WTC11 (cell line): ENCODE data around the gene AGAP1. TPM values are rescaled to one million over a fixed set of nuclear protein-coding genes. Genes with fewer than 3 reads are reported as not detected.

Experiments used
- ATAC-seq: fragments of 200-7000 bp; cut with Tn5 transposase; 2 replicates; pipeline ENCODE4 v1.10.0; 2021; ENCODE audit warnings: mild to moderate bottlenecking, moderate library complexity
- CTCF ChIA-PET: fragments of 300-600 bp; sonication (Branson Sonifier 250); formaldehyde crosslinking; loops from one replicate; lab custom pipeline; 2021; ENCODE audit warnings: antibody characterized with exemption; lab: Charles Lee
- POLR2A ChIA-PET: fragments of 350-600 bp; sonication (Branson Sonifier 250); formaldehyde crosslinking; loops from one replicate; lab custom pipeline; 2021; ENCODE audit warnings: antibody characterized with exemption; lab: Charles Lee
- DNase-seq: peaks from one replicate; pipeline ENCODE4 v3.0.0; 2021; ENCODE audit warnings: low spot score
- H3K27ac Mint-ChIP-seq: 2 replicates; pipeline ENCODE4 v1.8.0; 2021; ENCODE audit warnings: mixed read lengths
- H3K27me3 Mint-ChIP-seq: 2 replicates; pipeline ENCODE4 v1.8.0; 2021; ENCODE audit warnings: low read depth, mild to moderate bottlenecking, moderate library complexity, mixed read lengths
- H3K36me3 Mint-ChIP-seq: 2 replicates; pipeline ENCODE4 v1.8.0; 2021; ENCODE audit warnings: mixed read lengths
- H3K4me1 Mint-ChIP-seq: 2 replicates; pipeline ENCODE4 v1.8.0; 2022; ENCODE audit warnings: mixed read lengths
- H3K4me3 Mint-ChIP-seq: 2 replicates; pipeline ENCODE4 v1.8.0; 2021; ENCODE audit warnings: mild to moderate bottlenecking, moderate library complexity, mixed read lengths
- H3K9me3 Mint-ChIP-seq: 2 replicates; pipeline ENCODE4 v1.8.0; 2021; ENCODE audit warnings: mixed read lengths
- ESRRA ChIP-seq: sonication (generic); formaldehyde crosslinking; IDR thresholded peaks from 2 replicates; pipeline ENCODE4 v1.8.1; 2022; ENCODE audit warnings: mild to moderate bottlenecking, missing genetic modification reagents, borderline replicate concordance
- IRF2 ChIP-seq: sonication (generic); formaldehyde crosslinking; IDR thresholded peaks from 2 replicates; pipeline ENCODE4 v1.8.0; 2022; ENCODE audit warnings: low read depth, missing genetic modification reagents, borderline replicate concordance
- MAX ChIP-seq: sonication (generic); formaldehyde crosslinking; IDR thresholded peaks from 2 replicates; pipeline ENCODE4 v1.8.0; 2022; ENCODE audit warnings: mild to moderate bottlenecking, missing genetic modification reagents
- NFATC4 ChIP-seq: fragments of 250-450 bp; sonication (Bioruptor Pico); IDR thresholded peaks from 2 replicates; pipeline ENCODE4 v1.9.0; 2021; ENCODE audit warnings: mild to moderate bottlenecking
- NR2C2 ChIP-seq: sonication (generic); formaldehyde crosslinking; IDR thresholded peaks from 2 replicates; pipeline ENCODE4 v1.8.0; 2022; ENCODE audit warnings: mild to moderate bottlenecking, missing genetic modification reagents
- PREB ChIP-seq: sonication (generic); formaldehyde crosslinking; IDR thresholded peaks from 2 replicates; pipeline ENCODE4 v1.8.1; 2022; ENCODE audit warnings: mild to moderate bottlenecking, missing genetic modification reagents, moderate library complexity, borderline replicate concordance
- SMAD3 ChIP-seq: sonication (generic); formaldehyde crosslinking; IDR thresholded peaks from 2 replicates; pipeline ENCODE4 v1.8.0; 2022; ENCODE audit warnings: missing genetic modification reagents, mild to moderate bottlenecking, borderline replicate concordance
- SOX15 ChIP-seq: fragments of 250-450 bp; sonication (Bioruptor Pico); IDR thresholded peaks from 2 replicates; pipeline ENCODE4 v1.9.0; 2021; ENCODE audit warnings: mild to moderate bottlenecking
- SP1 ChIP-seq: sonication (generic); formaldehyde crosslinking; conservative IDR thresholded peaks from 2 replicates; pipeline ENCODE4 v1.8.1; 2022; ENCODE audit warnings: missing genetic modification reagents
- TP53 ChIP-seq: sonication (generic); formaldehyde crosslinking; IDR thresholded peaks from 2 replicates; pipeline ENCODE4 v1.8.1; 2023; ENCODE audit warnings: mild to moderate bottlenecking, missing genetic modification reagents
- ZNF138 ChIP-seq: sonication (generic); formaldehyde crosslinking; conservative IDR thresholded peaks from 2 replicates; pipeline ENCODE4 v1.8.1; 2022; ENCODE audit warnings: mild to moderate bottlenecking, moderate library complexity, missing genetic modification reagents
- ZNF317 ChIP-seq: sonication (generic); formaldehyde crosslinking; IDR thresholded peaks from 2 replicates; pipeline ENCODE4 v1.8.1; 2023; ENCODE audit warnings: low read depth, mild to moderate bottlenecking, moderate library complexity, missing genetic modification reagents, borderline replicate concordance
- ZNF425 ChIP-seq: fragments of 250-450 bp; sonication (Bioruptor Pico); conservative IDR thresholded peaks from 2 replicates; pipeline ENCODE4 v1.9.0; 2021; ENCODE audit warnings: mild to moderate bottlenecking
- total RNA-seq: library from RNA; stranded (reverse); gene quantifications from 3 replicates; pipeline ENCODE4 v1.2.3, GENCODE V29; 2021
- TF ChIP-seq, protein P1 (sequence below): sonication (generic); formaldehyde crosslinking; IDR thresholded peaks from 2 replicates; pipeline ENCODE4 v1.8.1; 2022; ENCODE audit warnings: low read depth, missing genetic modification reagents, borderline replicate concordance
- TF ChIP-seq, protein P2 (sequence below): fragments of 250-450 bp; sonication (Bioruptor Pico); IDR thresholded peaks from 2 replicates; pipeline ENCODE4 v2.1.2; 2022; ENCODE audit warnings: mild to moderate bottlenecking, moderate library complexity
- TF ChIP-seq, protein P3 (sequence below): sonication (generic); formaldehyde crosslinking; conservative IDR thresholded peaks from 2 replicates; pipeline ENCODE4 v1.8.1; 2022; ENCODE audit warnings: mild to moderate bottlenecking, missing genetic modification reagents
- TF ChIP-seq, protein P4 (sequence below): fragments of 250-450 bp; sonication (Bioruptor Pico); IDR thresholded peaks from 2 replicates; pipeline ENCODE4 v1.9.0; 2021; ENCODE audit warnings: mild to moderate bottlenecking
- TF ChIP-seq, protein P5 (sequence below): fragments of 250-450 bp; sonication (Bioruptor Pico); IDR thresholded peaks from 2 replicates; pipeline ENCODE4 v1.9.0; 2021; ENCODE audit warnings: mild to moderate bottlenecking

AGAP1 gene
- total RNA-seq, 1 experiment from 2014 or later: 49.3 TPM

- ChIA-PET POLR2A (no interaction called here), CTCF (no interaction called here)
- H3K4me1 Mint-ChIP-seq: peaks cover 27% of the 10 kb centered on the region
Observed at GRCh38 chr2:235877275-235877802, 383.5 kb downstream of the AGAP1 start.

More at GRCh38 chr2:235877275-235877802, 383.5 kb downstream of the AGAP1 start:
- no peaks in the 10 kb centered on the region for H3K9me3 Mint-ChIP-seq
- H3K27me3 Mint-ChIP-seq: no peaks in the 10 kb centered on the region
- H3K36me3 Mint-ChIP-seq: no peaks in the 10 kb centered on the region
- DNase-seq (no peak), ATAC-seq (no peak)
- no peak overlapping the region for H3K27ac Mint-ChIP-seq
- no peak overlapping the region for H3K4me3 Mint-ChIP-seq
- TF ChIP-seq ZNF425 (CRISPR knock-in tag) (no peak), TP53 (CRISPR knock-in tag) (no peak), NR2C2 (CRISPR knock-in tag) (no peak), SP1 (CRISPR knock-in tag) (no peak), SMAD3 (no peak), MAX (no peak), ZNF138 (no peak), PREB (CRISPR knock-in tag) (no peak), ESRRA (CRISPR knock-in tag) (no peak), IRF2 (CRISPR knock-in tag) (no peak), SOX15 (CRISPR knock-in tag) (no peak), NFATC4 (CRISPR knock-in tag) (no peak), ZNF317 (CRISPR knock-in tag) (no peak)
- TF ChIP-seq, protein P1, sequence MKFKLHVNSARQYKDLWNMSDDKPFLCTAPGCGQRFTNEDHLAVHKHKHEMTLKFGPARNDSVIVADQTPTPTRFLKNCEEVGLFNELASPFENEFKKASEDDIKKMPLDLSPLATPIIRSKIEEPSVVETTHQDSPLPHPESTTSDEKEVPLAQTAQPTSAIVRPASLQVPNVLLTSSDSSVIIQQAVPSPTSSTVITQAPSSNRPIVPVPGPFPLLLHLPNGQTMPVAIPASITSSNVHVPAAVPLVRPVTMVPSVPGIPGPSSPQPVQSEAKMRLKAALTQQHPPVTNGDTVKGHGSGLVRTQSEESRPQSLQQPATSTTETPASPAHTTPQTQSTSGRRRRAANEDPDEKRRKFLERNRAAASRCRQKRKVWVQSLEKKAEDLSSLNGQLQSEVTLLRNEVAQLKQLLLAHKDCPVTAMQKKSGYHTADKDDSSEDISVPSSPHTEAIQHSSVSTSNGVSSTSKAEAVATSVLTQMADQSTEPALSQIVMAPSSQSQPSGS (CRISPR knock-in tag): no peak
- TF ChIP-seq, protein P2, sequence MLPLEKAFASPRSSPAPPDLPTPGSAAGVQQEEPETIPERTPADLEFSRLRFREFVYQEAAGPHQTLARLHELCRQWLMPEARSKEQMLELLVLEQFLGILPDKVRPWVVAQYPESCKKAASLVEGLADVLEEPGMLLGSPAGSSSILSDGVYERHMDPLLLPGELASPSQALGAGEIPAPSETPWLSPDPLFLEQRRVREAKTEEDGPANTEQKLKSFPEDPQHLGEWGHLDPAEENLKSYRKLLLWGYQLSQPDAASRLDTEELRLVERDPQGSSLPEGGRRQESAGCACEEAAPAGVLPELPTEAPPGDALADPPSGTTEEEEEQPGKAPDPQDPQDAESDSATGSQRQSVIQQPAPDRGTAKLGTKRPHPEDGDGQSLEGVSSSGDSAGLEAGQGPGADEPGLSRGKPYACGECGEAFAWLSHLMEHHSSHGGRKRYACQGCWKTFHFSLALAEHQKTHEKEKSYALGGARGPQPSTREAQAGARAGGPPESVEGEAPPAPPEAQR: no peak
- TF ChIP-seq, protein P3, sequence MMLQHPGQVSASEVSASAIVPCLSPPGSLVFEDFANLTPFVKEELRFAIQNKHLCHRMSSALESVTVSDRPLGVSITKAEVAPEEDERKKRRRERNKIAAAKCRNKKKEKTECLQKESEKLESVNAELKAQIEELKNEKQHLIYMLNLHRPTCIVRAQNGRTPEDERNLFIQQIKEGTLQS (CRISPR knock-in tag): no peak
- TF ChIP-seq, protein P4, sequence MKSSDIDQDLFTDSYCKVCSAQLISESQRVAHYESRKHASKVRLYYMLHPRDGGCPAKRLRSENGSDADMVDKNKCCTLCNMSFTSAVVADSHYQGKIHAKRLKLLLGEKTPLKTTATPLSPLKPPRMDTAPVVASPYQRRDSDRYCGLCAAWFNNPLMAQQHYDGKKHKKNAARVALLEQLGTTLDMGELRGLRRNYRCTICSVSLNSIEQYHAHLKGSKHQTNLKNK (CRISPR knock-in tag): no peak
- TF ChIP-seq, protein P5, sequence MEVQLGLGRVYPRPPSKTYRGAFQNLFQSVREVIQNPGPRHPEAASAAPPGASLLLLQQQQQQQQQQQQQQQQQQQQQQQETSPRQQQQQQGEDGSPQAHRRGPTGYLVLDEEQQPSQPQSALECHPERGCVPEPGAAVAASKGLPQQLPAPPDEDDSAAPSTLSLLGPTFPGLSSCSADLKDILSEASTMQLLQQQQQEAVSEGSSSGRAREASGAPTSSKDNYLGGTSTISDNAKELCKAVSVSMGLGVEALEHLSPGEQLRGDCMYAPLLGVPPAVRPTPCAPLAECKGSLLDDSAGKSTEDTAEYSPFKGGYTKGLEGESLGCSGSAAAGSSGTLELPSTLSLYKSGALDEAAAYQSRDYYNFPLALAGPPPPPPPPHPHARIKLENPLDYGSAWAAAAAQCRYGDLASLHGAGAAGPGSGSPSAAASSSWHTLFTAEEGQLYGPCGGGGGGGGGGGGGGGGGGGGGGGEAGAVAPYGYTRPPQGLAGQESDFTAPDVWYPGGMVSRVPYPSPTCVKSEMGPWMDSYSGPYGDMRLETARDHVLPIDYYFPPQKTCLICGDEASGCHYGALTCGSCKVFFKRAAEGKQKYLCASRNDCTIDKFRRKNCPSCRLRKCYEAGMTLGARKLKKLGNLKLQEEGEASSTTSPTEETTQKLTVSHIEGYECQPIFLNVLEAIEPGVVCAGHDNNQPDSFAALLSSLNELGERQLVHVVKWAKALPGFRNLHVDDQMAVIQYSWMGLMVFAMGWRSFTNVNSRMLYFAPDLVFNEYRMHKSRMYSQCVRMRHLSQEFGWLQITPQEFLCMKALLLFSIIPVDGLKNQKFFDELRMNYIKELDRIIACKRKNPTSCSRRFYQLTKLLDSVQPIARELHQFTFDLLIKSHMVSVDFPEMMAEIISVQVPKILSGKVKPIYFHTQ (CRISPR knock-in tag): no peak
